Left renal pelvis (tissue), 4 donors: ENCODE results near the gene ITPR3. TPM values are rescaled to one million over a fixed set of nuclear protein-coding genes. Genes with fewer than 3 reads are reported as not detected.

Experiments
- DNase-seq, 4 donors: peaks; one replicate each; pipeline ENCODE4 v3.0.0-alpha.2; 2013; ENCODE audit warnings: low read depth in 4 of 4, low spot score in 3 of 4
- polyA plus RNA-seq, 4 donors: library from polyadenylated mRNA; unstranded; fragments of 120-200 nt; gene quantifications; one replicate each; pipeline ENCODE4 v1.2.1, GENCODE V29; 2013; ENCODE audit not compliant: insufficient read length in 4 of 4

The ITPR3 gene
- polyA plus RNA-seq, 4 donors = 7.5 to 17.0 (median 9.0) TPM

GRCh38 chr6:33711140-33712129, 90.3 kb downstream of the ITPR3 start, which contains the start of gene UQCC2:
Gene UQCC2 (minus strand): TSS chr6:33711700. CDS start chr6:33711686, 14 bp downstream.
- DNase-seq = peak; percentile 94 to 96 (median 94)

- no peak for DNase-seq
These were observed 91.8 kb downstream of the ITPR3 start for GRCh38 chr6:33712914-33713313.

GRCh38 chr6:33713786-33714185, 92.7 kb downstream of the ITPR3 start:
- DNase-seq = no peak

DNA sequence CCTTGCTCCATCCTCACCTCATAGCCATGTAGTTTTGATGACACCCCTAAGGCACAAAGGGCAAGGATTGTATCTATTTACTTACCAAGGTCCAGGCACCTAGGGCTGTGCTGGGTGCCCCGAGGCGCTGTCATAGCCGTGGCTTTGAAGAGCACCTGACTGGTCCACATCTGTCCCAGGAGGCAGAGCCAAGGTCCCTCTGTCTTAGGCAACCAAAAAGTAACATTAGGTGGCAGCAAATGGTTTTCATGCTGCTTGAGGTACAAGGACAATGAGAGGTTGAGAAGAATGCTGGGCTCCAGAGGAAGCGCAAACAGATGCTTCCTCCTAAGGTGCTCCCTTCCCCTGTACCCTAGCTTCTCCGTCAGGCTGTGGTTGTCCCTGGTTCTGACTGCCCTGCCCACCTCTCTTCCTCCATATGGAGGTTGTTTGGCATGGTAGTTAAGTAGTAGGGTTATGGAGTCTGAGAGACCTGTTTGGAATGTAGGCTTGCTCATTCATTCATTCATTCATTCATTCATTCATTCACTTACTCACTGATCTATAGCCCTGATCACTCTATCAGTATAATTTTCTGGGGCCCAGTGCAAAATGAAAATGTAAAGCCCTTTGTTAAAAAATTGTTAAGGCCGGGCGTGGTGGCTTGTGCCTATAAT, 93.4 kb downstream of the ITPR3 start:
- no peak for DNase-seq

GRCh38 chr6:33716379-33716778, 95.3 kb downstream of the ITPR3 start:
- DNase-seq = no peak

DNA sequence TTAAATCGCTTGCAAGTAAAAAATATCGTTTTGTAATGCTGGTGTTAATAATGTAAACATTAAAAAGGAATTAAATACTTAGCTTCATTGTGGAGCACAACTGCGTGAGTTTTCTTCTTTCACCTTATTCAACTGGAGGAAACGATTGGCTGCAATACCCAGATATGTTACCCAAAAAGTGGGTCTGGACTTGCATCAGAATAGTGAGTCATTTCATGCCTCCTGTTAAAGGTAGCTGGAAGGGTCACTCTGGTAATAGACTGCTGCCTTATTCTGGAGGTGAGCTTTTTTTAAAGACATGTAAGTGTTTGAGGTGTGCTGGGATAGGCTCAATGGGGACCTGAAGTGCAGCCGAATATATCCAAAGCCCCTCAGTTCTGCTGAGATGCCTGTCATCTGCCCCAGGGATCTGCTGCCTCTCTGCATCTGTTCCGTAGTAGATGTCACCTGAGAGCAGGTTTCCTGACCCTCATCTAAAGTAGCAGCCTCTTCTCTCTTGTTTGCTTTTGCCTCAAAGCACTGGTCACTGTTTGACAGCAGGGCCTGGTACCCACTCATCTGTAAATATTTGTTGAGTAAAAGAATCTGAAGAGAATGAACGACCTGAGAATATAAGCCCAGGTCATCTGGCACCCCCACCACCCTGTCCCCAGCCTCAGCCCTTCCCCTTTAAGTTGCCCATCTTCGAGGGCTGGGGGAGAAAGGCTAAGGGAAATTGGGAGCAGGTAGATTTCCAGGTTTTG, 95.9 kb downstream of the ITPR3 start:
- no peak for DNase-seq

DNA sequence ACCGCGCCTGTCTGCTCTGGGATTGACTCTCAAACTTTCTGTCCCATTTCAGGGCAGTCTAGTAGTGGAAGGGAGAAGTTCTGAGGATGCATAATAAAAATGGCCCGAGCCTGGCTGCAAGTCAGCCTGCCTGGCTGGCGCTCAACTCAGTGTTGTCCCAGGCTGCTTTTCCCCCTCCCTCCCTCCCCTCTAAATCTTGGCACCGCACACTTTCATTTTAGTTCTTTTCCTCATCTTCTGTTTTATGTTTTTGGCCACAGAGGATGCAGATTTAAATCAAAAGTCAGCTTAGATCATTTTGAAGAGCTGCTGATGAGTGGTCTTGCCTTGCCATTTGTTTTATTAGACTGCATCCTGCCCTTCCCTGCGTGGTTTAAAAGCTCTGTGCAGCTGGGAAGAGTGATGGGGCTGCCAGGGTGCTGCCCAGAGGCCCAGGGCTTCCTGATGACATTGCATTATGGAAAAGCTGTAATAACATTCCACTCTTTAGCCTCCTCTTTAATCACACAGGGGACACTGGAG, 96.9 kb downstream of the ITPR3 start:
- no peak for DNase-seq

GRCh38 chr6:33718713-33719112, 97.6 kb downstream of the ITPR3 start:
- DNase-seq = no peak

DNA sequence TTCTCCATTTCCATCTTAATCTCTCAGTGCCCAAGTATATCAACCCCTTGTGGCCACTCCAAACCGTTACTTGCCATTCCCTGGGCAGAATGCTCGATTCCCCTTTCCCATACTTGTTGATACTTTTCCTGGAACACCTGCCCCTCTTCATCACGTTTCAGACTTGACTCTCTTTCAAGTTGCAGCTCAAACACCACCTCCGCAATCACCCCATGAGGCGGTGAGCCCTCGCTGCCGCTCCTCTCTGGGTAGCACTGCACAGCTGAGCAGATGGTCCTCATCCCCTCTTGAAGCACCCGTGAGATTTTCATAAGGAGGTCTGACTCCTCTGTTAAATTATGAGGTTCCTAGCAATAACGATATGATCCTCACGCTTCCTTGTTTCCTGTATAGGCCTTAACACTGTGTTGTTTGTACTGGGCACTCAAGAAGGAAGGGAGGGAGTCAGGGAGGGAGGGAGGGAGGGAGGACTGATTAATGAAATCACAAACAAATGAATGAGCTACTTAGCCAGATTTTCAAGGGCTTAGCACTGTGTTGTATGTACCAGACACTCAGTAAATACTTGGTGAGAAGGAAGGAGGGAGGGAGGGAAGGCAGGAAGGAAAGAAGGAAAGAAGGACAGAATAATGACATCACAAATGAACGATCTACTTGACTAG, 98.3 kb downstream of the ITPR3 start:
- no peak for DNase-seq

DNA sequence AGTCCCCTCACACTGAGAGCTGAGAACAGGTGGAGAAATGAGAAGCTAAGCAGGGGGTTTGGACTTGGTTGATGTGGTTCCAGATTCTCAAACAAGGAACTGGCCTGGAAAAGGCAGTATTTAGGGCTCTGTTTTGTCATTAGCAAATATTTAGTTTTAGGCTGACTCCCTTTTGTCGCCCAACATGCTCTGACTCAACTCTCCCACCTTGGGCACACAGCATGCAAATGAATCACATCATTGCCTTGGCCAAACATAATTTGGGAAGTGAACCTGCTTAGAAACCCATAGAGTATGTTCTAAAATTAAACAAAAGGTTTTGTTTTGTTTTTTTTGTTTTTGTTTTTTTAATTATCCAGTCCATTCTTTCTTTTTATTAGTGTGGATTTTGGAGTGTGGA, 99.9 kb downstream of the ITPR3 start:
- no peak for DNase-seq

GRCh38 chr6:33721508-33721907, 100.4 kb downstream of the ITPR3 start:
- no peak for DNase-seq

DNA sequence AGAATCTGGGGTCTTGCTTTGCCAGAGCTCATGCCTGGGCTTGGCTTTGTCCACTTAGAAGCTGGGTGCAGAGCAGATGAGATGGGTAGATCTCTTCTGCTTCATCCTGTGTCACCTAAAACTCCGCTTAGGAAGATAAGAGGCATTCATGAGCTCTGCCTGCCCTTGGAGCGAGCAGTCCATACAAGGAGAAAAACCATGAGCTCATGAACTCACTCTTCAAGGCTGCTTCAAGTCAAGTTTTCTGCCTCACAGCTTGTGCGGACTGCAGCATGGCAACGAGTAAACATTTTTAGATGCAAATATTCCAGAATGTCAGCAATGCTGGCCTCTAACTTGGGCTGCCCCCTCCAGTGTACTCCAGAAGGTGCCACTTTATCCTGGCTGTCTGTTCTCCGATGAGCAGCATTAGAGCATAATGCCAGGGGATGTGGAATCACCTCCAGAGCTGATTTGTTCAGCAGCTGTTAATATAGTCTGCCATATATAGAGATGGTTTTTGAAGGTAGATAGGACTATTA, 101.0 kb downstream of the ITPR3 start:
- no peak for DNase-seq

- no peak for DNase-seq
These were observed 102.4 kb downstream of the ITPR3 start for GRCh38 chr6:33723371-33724085.

DNA sequence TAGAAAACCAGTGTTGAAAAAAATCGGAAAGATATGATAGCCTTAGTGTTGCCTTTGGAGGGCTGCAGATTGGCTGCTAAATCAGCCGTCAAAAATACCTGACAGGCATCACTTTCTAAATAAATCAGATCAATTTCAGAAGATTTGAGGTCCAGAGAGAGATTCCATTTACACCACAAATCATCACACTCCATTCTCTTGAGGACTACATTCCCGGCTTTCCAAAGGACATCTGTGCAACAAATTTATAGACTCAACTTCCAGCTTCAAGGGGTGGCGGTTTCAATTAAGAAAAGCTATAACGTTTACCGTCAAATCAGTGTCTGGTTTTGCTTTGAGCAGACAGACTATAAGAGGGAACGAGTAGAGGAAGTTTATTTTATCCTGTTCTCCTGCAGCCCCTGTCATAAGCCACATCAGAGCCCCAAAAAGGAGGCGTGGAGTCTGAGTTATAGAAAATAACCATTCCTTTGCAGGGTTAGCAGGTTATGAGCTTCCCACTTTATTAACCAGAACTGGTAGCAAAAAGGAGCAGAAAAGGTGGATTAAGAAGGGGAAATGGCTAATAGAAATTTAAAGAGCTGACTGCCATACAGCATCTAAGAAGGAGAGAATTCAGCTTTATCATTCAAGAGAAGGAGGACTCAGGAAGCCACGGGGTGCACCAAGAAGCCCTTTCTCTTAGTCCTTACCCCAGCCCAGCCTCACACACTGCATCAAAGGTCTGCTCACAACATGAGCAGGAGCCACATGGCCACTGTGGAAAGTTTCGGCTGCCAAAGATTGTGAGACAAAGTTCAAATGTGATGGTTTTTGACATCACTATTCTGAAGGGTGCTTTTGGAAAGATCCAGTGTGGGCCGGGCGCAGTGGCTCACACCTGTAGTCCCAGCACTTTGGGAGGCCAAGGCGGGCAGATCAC, 103.2 kb downstream of the ITPR3 start:
- DNase-seq = no peak

DNA sequence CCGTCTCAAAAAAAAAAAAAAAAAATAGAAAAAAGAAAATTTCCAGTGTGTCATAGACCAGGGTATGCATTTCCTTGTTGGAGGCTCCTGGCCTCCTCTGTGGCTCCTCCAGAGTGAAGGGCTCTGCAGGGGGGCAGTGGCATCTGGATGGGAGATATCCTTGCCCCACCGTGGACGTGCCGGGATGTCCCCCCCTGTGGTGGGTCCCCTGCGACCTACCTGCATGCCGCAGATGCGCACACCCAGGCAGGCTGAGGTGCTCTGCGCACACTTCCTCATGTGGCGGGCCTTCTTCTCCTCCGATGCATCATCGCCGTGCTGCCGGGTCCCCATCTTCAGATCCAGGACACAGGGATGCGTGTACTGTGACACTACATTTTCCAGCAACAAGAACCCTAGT, 104.1 kb downstream of the ITPR3 start:
- DNase-seq = no peak

DNA sequence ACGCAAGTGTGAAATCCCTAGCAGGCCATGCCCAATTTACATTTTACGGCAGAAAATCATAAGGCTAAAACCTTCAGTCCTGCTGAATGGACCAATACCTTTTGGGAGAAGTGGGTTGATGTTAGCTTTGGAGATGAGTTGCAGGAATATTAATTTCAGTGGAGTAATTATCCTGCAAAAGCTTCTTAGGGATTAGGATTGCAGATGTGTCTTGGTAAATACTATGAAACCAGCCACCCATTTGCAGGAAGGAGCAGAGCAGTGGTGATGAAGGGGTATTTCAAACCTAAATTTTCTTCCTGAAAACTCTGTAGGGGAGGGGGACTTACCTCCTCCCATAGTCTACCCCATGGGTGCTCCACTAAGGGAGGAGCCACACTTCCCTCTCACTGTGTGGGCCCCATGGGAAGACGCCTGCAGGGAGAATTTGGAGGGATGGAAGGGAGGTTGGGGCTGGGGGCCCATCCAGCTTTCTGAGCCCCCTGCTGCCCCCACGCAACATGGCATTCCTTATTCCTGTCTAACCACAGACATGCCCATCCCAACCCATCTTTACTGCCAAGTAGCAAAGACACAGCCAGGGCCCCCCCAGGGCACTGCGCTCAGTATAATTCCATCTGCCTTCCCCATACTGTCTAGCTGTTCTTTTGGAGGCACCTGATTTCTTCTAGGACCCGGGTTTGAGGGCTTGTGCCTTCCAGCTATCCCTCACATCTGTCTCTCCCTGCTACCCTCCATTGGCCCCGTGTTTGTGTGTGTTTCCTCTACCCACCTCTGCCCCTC, 105.0 kb downstream of the ITPR3 start:
- DNase-seq = no peak

- no peak for DNase-seq
These were observed 105.6 kb downstream of the ITPR3 start for GRCh38 chr6:33726696-33727095.

DNA sequence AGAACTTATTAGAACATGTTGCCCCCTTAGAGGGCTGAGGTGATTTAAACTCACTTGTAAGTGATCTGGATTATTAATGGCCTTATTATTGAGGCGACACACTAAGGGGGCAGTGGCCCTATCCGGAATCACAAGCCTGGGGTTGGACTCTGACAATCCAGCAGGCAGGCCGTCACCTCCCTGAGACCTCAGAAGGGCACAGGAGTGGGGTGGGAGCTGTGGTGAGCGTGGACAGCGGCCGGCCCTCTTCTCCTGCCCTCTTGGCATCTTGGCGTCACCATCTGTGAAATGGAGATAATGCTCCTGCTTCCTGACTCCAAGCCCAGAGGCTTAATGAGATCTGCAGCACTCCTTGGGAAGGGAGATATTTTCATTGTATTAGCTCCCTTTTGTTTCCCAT, 106.0 kb downstream of the ITPR3 start:
- DNase-seq = no peak
